HL-60 (cell line): ENCODE data around the gene FRMD5.

Source experiments
- CTCF ChIP-seq: IDR thresholded peaks from one replicate; pipeline ENCODE4 v1.5.1; 2011; ENCODE audit warnings: low read length, control low read depth, inconsistent platforms; ENCODE audit not compliant: insufficient read depth
- GABPA ChIP-seq: IDR thresholded peaks from 2 replicates; pipeline ENCODE4 v1.6.1; 2012; ENCODE audit warnings: low read depth
- POLR2AphosphoS5 ChIP-seq: IDR thresholded peaks from 2 replicates; pipeline ENCODE4 v1.6.1; 2012; ENCODE audit warnings: low read depth
- REST ChIP-seq: IDR thresholded peaks from 2 replicates; pipeline ENCODE4 v1.6.1; 2012; ENCODE audit warnings: low read depth; ENCODE audit not compliant: insufficient replicate concordance

GRCh38 chr15:43998607-43999006, 196.5 kb downstream of the FRMD5 start:
- TF ChIP-seq CTCF (no peak), POLR2AphosphoS5 (no peak), GABPA (no peak), REST (no peak)
